ENCODE data around the gene ZC3H11A.
"Not testable (repeated sequence)": the region's sequence is repeated elsewhere in the genome, so short reads cannot be mapped to it uniquely, and the experiment has no call there.

The ZC3H11A gene

DNA sequence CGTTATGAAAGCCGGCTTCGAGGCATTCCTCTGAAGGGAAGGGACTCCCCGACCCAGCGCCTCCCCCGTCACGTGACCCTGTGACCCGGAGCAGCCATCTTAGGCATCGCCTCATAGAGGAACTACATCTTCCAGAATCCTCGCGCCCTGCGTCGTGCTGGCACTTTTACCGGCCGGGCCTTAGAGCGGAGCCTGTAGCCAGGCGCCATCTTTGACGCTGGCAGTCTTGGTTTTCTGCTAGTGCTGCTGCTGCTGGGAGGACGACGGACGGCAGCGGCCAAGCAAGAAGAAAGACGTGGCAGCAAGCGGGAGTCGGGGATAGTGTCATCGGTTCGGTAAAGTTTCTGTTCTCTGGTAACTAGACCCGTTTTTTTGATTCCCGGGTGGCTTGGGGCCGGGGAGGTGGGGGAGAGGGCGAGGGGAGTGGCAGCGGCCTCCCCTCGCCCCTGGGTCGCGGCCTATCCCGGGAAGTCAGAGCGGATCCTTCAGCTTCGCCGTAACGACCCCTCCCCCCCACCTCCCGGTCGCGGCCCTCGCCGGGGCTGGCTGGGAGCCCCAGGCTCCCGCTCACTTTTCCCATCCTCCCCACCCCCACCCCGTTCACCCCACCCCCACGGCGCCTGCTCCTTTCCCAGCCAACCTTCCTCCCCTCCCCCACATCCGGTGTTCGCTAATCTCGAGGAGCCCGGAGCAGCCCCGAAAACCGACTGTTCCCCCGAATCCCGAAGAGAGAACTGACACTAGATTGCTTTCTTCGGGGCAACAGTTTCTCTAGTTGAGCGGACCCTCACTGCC lies at the start of gene ZC3H11A, which contains the start of gene ZBED6:
Gene ZC3H11A, plus strand, starts transcription at position 183 of the 795 bp plus-strand sequence. CDS start 21,448 bp downstream, outside the sequence.
Gene ZBED6, plus strand, starts transcription at position 183 of the 795 bp plus-strand sequence. CDS start 1,900 bp downstream, outside the sequence.
- peak; percentile 99 for DNase-seq (ENCODE audit: low read depth)

DNA sequence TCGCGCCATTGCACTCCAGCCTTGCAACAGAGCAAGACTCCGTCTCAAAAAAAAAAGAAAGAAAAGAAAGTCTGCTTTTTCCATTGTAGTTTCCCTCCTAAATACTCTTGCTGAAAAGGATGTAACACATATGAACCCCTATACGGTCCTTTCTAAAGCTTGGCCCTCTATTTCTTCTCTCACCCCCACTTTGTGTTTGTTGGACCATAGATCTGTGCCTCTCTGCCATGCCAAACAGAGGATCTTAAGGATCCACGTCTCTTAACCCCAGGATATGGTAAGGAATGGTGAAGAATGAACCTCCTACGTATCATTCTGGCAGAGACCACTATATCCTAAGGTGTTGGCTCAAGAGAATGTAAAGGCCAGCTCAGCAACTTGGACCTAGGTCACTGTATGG lies 49.1 kb upstream of the ZC3H11A start:
- no peak for DNase-seq (ENCODE audit: low read depth)

DNA sequence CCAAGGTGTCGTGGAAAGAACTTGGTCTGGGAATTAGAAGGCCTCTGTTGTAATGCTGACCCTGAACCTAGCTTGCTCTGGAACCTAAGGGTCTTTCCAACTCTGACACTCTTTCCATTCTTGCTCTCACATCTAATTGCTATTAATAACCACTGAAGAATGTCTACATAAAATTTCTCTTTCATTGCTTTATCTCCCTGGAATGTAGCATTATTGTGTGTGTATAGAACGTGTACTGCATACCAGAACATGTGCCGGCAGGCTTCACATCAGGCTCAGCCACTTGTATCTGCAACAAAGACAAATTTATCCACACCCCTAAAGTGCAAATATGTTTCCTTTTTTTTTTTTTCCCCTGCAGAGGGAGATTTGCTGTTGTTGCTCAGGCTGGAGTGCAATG lies 44.4 kb upstream of the ZC3H11A start:
- DNase-seq (ENCODE audit: low read depth): no peak

DNA sequence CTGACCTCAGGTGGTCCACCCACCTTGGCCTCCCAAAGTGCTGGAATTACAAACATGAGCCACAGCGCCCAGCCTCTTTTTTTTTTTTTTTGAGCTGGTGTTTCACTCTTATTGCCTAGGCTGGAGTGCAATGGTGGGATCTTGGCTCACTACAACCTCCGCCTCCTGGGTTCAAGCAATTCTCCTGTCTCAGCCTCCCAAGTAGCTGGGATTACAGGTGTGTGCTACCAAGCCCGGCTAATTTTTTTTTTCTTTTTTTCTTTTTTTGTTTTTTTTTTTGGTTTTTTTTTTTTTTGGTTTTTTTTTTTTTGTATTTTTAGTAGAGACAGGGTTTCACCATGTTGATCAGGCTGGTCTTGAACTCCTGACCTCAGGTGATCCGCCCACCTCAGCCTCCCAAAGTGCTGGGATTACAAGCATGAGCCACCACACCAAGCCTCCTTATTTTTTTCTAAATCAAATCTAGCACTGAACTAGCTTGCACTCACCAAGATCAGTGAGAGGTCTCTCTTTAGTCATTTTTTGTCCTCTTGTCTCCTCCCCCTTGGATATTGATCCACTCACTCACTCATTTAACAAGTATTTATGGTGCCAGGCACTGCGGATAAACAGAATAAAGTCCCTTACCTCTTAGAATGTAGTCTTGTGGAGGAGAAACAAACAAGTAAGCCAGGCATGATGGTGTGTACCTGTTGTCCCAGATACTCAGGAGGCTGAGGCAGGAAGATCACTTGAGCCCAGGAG lies 43.6 kb upstream of the ZC3H11A start:
- DNase-seq (ENCODE audit: low read depth): not testable (repeated sequence)

DNA sequence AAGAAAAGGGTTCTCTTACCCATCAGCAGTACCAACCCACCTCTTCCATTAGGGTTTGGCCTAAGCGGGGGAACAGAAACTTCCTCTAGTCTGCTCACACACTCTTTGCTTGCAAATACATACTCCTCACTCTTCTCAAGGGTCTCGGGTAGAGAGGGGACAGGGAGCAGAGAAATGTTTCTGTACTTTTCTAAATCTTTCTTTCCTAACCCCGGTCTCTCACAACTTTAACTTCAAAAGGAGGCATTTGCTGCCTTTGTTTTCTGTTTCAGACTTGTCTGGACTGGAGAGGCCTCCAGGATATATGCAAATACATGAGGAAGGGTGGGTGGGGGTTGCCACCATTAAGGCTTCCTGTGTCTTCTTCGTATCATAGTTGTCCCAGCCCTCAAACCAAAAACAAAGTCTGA lies 41.0 kb upstream of the ZC3H11A start:
- DNase-seq (ENCODE audit: low read depth): no peak

DNA sequence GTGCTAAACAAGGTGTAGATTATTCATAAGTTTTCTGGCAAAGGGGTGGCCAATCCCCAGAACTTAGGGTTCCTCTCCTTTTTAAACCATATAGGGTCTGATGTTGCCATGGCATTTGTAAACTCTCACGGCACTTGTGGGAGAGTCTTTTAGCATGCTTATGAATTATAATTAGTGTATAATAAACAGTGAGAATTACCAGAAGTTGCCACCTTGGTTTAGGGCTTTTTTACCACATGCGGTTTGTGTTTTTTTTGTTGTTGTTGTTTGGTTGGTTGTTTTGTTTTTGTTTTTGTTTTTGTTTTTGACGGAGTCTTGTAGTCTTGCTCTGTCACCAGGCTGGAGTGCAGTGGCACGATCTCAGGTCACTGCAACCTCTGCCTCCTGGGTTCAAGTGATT lies 39.4 kb upstream of the ZC3H11A start:
- no peak for DNase-seq (ENCODE audit: low read depth)

DNA sequence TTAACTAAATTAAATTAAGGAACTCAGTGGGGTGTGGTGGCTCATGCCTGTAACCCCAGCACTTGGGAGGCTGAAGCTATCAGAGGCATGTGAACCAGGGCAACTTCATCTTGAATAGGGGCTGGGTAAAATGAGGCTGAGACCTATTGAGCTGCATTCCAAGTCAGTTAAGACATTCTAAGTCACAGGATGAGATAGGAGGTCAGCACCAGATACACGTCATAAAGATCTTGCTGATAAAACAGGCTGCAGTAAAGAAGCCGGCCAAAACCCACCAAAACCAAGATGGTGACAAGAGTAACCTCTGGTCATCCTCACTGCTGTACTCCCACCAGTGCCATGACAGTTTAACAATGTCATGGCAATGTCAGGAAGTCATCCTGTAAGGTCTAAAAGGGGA lies 36.7 kb upstream of the ZC3H11A start:
- not testable (repeated sequence) for DNase-seq (ENCODE audit: low read depth)

DNA sequence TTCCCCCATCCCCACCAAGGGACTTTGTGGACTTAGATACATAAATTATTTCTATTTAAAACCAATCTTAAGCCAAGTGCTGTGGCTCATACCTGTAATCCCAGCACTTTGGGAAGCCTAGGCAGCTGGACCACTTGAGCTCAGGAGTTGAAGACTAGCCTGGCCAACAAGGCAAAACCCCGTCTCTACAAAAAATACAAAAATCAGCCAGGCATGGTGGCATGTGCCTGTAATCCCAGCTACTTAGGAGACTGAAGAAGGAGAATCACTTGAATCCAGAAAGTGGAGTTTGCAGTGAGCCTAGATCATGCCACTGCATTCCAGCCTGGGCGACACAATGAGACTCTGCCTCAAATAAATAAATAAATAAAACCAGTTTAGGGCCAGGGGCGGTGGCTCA lies 34.9 kb upstream of the ZC3H11A start:
- DNase-seq (ENCODE audit: low read depth): no peak

DNA sequence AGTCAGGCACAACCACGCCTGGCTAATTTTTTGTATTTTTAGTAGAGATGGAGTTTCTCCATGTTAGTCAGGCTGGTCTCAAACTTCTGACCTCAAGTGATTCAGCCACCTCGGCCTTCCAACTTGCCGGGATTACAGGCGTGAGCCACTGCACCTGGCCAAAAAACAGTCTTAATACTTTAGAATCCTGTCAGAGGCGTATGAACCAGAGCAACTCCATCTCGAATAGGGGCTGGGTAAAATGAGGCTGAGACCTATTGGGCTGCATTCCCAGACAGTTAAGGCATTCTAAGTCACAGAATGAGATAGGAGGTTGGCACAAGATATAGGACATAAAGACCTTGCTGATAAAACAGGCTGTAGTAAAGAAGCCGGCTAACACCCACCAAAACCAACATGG lies 33.5 kb upstream of the ZC3H11A start:
- DNase-seq (ENCODE audit: low read depth): not testable (repeated sequence)

DNA sequence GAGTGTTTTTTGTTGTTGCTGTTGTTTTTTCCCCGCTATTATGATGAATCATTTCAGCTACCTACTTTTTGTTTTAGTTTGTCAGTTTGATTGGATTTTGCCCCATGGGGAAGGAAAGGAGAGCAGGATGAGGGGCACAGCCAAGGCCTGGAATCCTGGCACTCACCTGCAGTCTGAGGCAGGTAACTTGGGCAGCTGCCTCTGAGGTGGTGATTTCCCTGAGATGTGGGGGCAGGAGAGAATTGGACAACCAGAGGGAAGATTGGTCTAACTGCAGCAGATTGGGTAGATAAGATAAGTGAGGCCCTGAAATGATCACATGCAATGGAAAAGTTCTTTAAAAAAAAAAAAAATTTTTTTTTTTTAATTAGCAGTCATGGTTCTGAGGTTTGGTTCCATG lies 31.9 kb upstream of the ZC3H11A start:
- no peak for DNase-seq (ENCODE audit: low read depth)

DNA sequence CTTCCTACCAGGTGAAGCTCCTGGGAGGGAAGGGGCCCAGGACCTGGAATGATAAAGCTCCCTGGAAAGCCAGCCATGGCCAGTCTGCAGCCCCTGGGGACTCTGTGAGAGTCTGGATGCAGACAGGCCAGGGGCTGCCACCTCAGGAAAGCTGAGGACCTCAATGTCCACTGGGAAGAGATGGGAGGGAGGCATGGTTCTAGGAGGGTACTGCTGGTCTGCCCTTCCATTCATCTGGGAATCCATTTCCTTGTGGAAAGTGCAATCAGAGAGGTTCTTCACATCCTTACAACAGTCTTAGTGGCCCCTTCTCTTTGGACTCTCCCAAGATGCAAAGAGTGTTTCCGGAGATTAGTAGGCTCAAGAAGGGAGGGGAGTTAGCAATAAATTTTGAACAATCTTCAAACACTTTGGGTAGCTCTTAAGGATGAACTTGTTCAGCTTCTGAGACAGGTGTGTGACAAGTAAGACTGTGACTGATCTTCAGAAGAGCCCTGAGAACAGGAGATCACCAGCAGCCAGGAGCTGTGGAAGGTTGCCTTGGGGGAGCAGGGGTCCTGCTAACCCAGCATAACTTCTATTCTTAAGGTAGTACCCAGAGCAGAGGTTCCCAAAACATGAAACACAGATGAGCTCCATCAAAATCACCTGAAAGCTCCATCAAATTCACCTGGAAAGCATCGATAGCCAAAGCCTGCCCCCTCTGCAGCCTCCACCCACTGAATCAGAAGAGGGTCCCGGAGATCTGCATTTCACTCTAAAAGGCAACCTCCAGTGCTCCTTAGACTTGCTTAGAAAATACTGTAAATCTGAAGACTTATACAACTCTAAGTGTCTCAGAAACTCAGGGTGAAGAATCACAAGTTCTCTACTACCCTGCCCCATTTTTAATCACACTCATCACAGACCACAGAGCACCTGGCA lies 31.1 kb upstream of the ZC3H11A start:
- DNase-seq (ENCODE audit: low read depth): no peak

DNA sequence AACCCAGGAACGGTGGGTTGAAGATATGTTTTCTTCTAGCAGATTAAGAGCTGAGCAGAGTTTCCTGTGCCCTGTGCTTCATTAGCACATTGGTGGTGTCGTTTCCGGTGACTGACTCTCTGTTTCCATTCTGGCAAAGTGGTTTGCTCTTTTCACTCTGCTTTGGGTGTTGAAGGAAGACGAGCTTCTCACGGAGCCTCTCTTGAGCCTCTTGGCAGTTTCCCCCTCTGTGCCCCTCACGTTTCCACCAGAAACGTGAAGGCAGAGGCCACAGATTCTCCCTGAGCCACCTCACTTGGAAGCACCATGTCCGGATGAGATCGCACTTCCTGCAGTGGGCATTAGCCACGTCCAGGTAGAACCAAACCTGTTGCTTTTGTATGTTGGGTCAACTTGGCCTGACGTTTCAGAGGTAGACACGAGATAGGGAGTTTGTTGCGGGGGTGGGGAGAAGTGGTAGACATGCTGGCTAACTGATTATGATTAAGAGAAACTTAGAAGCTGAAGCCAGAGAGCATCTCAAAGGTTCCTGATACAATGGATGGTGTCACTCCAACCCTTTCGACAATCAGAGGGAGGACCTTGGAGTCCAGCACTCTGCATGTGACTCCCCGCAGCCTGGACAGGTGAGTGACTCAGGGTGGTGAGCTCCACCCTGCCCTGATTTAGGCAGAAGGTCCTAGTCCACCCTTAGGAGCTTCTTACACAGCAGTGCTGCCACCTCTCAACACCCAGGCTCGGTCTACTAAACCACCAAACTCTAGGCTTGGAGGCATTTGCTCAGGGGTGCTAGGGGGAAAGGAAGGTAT lies 30.2 kb upstream of the ZC3H11A start, which contains the start of gene LAX1:
Gene LAX1, plus strand, starts transcription at position 155 of the 809 bp plus-strand sequence. Its CDS starts 383 bp downstream, at position 538.
- DNase-seq (ENCODE audit: low read depth): peak; percentile 77

DNA sequence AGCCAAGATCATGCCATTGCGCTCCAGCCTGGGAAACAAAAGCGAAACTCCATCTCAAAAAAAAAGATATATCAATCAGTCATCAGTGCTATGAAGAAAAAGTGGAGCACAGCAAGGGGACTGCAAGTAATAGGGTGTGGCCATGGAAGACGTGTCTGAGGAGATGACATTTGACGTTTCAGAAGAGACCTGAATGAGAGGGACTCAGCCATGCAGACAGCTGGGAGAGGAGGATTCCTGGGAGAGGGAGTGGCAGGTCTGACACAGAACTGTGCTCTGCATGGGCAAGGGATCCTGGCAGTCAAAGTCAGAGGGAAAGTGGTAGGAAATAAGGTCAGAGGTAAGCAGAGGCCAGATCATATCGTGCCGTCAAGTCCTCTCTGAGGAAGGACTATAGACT lies 27.2 kb upstream of the ZC3H11A start:
- no peak for DNase-seq (ENCODE audit: low read depth)

DNA sequence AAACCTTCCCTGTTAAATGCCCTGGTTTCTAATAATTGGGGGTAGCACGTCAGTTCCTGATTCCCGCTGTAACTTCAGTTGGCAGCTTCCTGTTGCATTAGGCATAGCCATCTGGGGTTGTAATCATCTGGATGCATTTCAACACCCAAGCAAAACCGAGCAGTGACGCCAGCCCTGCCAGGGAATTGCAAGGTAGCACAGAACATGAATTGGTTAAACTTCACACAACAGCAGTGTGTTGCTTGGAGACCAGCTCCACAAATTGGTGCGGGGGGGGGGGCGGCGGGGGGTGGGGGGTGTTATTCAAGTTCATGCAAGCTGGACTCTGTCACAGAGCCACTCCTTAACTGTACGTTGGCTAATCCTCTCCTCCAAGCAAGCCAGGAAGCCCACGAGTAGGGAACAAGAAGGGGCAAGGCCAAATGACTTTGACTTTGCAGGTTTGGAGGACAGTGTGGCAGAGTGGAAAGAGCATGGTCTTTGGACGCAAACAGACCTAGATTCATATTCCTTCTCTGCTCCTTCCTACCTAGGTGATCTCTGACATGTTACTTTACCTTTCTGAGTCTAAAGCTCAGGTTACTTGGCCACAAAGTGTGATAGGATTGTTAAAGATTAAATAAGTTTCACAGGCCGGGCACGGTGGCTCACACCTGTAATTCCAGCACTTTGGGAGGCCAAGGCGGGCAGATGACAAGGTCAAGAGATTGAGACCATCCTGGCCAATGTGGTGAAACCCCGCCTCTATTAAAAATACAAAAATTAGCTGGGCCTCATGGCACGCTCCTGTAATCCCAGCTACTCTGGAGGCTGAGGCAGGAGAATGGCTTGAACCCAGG lies 25.7 kb upstream of the ZC3H11A start:
- DNase-seq (ENCODE audit: low read depth): no peak

DNA sequence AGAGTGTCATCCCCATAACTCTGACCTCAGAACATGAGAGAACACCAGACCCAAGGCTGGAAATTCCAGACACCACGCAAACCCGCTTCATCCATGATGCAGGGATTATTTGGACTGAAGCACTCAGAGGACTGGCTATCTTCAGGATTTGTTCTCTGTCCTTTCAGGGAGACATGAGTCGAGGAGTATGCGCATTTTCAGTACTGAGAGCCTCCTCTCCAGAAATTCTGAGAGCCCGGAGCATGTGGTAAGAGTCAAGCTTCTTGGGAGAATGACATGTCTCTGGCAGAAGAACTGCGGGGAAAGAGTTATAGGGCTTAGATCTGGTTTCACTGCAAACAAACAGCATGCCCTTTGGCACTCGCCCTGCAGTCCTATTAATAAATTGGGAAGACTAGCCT lies 23.5 kb upstream of the ZC3H11A start:
- DNase-seq (ENCODE audit: low read depth): no peak

DNA sequence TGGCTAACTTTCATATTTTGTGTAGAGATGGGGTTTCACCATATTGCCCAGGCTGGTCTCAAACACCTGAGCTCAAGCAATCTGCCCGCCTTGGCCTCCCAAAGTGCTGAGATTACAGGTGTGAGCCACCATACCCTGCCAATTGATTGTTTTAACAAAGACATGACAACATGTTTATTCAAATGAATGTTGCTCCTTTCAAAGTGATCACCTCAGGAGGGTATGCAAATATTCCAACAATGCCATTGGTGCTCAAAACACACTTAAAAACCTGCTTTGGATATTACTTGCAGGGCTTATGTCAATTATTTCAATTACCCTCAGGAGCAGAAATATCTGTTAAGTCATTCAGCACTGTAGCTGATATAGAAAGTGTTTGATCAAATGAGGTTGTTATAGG lies 22.6 kb upstream of the ZC3H11A start:
- DNase-seq (ENCODE audit: low read depth): no peak

DNA sequence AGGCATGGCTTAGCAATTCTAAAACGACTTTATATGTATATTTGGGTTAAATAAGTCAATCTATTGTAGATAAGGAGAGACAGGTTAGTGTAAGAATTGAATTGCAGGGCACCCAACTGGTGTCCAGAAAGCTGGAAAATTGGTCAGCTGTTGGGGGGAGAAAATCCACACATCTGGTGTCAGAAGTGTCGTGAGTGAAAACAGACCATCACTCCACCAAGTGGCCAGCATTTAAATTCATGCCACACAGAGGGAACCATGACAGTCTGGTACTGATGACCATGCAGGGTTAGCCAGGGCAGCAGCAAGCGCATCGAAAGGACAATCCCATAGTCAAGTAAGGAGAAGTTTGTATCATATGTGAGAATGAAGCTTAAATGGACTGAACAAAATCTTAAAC lies 18.8 kb upstream of the ZC3H11A start:
- DNase-seq (ENCODE audit: low read depth): no peak

DNA sequence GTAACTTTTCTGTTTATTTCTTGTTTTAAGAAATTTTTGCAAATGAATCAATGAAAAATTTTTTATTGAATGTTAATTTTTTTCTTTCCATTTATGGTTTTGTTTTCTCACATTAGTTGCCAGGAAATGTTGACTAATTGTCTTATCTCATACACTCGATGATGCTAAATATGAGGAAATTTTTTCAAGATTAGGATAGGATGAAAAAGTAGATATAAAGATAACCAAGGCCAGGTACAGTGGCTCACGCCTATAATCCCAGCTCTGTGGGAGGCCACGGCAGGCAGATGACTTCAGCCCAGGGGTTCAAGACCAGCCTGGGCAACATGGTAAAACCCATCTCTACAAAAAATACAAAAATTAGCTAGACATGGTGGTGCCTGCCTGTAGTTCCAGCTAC lies 17.8 kb upstream of the ZC3H11A start:
- DNase-seq (ENCODE audit: low read depth): no peak

DNA sequence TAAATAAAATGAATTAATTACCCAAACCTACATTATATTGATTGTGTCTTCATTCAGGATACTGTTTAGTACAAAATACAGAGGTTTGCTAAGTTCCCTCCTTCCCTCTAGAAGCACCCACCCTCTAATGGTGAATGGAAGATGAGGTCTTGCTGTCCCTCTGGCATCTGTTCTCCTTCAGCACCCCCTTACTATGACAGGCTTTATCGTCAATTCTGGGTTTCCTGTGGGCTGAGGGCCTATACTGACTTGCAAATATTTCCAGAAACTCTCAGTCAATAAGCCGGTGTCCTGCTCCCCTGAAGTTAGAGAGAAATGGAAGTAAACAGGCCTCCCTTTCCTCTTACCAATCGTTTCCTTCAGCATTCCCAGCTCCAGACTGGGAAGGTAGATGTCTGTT lies 17.3 kb upstream of the ZC3H11A start:
- DNase-seq (ENCODE audit: low read depth): no peak

DNA sequence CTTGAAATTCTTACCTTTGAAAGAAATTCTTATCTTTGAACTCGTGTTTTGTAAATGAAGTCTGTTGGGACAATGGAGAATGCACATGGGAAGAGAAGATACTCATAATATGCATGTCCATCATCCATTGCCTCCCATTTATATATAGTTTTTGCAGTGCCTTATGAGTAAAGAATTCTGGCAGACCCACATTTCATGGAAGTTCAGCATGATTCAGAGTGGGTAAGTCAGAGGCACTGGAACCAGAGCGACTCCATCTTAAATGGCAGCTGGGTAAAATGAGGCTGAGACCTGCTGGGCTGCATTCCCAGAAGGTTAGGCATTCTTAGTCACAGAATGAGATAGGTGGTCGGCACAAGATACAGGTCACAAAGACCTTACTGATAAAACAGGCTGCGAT lies 16.6 kb upstream of the ZC3H11A start:
- no peak for DNase-seq (ENCODE audit: low read depth)

Data from activated gamma-delta T cell treated with anti-CD3 and anti-CD28 coated beads, Interleukin-2, amount 50 U/mL, for 16 hours (primary cell).